Activated CD4-positive, alpha-beta T cell treated with anti-CD3 and anti-CD28 coated beads, Interleukin-2, amount 50 U/mL, for 1 hour (primary cell): ENCODE results near the gene NHERF2.

Source experiments
- DNase-seq: peaks from one replicate; pipeline ENCODE4 v3.0.0-alpha.2; 2020

NHERF2 gene

GRCh38 chr16:2026461-2027023, at the start of gene NHERF2:
Gene NHERF2, plus strand, starts transcription at chr16:2026902. Its CDS starts 104 bp downstream, at chr16:2027006.
- DNase-seq = no peak

- DNase-seq = no peak
Measured at GRCh38 chr16:1976951-1977874, 49.5 kb upstream of the NHERF2 start.

DNA sequence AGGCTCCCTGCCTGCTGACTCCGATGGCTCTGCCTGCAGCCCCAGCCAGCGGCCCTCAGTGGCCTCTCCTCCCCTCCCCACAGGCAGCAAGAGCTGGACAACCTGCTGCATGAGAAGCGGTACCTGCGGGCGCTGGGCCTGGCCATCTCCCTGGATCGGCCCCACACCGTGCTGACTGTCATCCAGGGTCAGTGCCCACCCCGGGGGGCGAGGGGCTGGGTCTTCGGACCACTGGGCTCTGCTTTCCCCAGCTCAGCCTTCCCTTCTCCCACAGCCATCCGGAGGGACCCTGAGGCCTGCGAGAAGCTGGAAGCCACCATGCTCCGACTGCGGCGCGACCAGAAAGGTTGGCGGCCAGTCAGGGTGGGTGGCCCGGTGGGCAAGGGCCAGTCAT, 48.8 kb upstream of the NHERF2 start:
- no peak for DNase-seq

DNA sequence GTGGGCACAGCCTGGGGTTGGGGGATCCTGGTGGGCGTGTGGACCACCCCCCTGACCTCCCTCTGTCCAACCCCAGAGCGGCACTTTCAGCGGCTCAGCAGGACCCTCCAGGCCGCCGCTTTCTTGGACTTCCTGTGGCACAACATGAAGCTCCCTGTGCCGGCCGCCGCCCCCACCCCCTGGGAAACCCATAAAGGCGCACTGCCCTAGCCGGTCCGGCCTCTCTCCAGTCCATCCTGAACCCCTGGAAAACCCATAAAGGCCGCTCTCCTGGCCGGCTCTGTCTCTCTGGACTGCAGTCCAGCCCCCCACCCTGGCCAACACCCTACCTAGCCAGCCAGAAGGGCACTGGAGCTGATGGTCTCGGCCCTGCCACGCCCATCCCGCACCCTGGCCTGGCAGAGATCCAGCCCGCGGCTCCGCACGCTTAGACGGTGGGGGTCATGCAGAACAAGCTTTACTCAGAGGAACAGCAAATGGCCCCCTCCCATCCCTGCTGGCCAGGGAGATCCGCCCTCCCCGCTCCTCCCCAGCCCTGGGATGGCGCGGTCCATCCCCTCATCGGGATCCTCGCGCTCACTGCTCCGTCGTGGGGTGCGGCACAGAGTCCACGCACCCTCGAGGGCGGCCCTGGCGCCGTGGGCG, 48.1 kb upstream of the NHERF2 start:
- no peak for DNase-seq

GRCh38 chr16:1979271-1980029, 47.3 kb upstream of the NHERF2 start:
- DNase-seq = peak; percentile 36

DNA sequence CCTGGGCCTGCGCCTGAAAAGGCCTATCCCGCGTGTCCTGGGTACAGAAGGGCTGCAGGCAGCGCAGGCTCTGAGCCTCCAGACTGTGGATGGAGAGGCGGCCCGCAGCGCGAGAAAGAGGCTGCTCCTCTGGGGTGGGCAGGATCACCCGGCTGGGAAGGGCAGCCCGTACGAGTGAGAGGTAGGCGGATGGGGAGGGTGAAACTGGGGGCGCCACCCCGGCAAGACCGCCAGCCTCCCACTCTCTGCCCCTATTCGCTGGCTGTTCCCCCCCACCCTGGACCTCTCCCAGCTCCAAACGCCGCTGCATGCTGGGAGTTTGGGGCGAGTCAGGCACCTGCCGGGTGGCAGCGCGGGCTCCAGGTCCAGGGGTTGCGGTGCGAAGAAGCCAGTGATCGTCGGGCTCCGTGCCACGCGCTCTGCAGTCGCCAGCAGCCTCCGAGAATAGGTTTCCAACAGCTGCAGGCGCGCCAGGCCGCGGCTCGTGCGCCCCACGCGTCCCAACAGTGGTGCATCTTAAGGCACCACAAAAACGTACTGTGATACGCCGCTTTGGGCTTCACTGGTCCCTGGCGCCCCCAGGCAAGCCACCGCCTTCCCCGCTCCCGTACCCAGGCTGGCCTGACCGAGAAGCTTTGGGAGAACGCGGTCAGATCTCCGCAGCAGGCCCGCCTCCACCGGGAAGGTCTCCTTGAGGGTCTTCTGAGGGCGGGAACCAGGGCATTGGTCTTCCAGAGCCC, 46.5 kb upstream of the NHERF2 start:
- DNase-seq = no peak

GRCh38 chr16:1980770-1981087, 46.0 kb upstream of the NHERF2 start:
- DNase-seq = no peak

DNA sequence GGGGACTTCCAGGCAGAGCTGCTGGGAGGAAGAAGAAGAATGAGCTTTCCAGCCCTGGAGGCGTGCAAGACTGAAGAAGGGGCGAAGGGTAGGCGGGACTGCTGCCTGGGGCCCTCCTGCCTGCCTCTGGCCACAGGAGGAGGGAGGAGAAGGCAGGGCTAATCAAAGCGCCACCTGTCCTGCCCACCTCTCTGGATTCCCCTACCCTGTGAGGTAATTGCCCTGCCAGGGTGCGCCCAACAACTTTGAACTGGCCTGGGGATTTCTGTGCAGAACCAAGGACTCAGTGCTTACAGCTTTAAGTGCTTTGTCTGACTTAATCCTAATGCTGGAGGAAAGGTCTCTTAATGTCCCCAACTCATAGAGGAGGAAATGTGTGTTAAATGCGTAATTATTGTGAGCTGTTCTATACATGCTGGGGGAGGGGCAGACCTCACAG, 45.3 kb upstream of the NHERF2 start, which contains the start of gene NOXO1:
TSS of gene NOXO1 (minus strand) at position 72 of the 439 bp plus-strand sequence. CDS start 290 bp downstream, outside the sequence.
- no peak for DNase-seq

- DNase-seq = no peak
Measured at GRCh38 chr16:1982013-1982433, 44.7 kb upstream of the NHERF2 start.

DNA sequence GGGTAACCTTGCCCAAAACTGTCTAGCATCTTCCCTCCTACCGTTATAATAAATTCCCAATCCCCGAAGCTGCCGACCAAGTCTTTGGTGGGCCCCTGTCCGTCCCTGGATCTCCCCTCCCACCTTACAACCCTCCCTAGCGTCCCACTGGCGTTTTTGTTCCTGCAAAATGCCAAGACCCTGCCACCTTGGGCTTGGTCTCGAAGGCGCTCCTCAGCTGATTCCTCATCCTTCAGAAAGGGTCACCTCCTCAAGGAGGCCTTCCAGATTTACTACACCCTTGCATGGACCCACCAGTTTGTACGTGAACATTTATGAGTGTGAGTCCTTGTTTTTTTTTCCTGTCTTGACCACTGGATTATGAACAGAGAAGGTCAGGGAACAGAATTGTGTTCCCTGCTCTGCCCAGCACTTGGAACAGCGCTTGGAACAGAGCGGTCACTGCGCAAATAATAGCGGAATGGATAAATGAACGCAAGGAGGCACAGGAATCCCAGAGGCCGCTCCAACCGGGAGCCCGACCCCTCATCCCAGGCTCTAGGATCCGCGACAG, 43.6 kb upstream of the NHERF2 start:
- DNase-seq = no peak

DNA sequence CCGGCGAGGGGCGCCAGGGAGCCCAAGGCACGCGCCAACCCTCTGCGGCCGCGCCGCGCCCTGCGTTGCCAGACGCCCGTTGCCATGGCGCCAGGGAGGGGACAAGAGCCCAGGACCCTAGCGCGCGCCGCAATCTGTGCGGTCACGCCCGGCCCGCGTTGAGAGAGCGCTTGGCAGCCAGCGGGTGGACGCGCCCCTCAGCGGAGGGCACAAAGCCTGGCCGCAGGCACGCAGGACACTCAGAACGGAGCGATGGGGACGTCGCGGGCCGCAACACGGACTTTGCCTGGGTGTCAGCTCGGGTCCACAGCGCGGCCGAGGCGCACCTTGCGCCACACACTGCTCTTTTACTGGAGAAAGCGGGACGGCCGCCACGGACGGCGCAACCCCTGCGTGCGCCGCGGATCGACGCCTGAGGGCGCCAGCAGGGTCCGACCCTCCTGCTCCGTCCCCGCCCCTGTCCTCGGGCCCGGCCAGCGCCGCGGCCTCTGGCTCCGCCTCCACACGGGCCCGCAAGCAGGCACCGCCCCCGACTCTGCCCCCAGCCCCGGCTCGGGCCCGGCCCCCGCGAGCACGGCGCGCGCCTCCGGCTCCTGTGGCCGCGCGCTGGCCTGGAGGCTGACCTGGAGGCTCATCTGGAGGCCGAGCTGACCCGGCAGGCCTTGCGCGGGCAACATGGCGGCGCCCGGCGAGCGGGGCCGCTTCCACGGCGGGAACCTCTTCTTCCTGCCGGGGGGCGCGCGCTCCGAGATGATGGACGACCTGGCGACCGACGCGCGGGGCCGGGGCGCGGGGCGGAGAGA, 43.0 kb upstream of the NHERF2 start, which contains the start of gene GFER:
TSS of gene GFER (plus strand) at position 650 of the 803 bp plus-strand sequence. CDS start at position 676, 26 bp downstream.
- peak; percentile 51 for DNase-seq

DNA sequence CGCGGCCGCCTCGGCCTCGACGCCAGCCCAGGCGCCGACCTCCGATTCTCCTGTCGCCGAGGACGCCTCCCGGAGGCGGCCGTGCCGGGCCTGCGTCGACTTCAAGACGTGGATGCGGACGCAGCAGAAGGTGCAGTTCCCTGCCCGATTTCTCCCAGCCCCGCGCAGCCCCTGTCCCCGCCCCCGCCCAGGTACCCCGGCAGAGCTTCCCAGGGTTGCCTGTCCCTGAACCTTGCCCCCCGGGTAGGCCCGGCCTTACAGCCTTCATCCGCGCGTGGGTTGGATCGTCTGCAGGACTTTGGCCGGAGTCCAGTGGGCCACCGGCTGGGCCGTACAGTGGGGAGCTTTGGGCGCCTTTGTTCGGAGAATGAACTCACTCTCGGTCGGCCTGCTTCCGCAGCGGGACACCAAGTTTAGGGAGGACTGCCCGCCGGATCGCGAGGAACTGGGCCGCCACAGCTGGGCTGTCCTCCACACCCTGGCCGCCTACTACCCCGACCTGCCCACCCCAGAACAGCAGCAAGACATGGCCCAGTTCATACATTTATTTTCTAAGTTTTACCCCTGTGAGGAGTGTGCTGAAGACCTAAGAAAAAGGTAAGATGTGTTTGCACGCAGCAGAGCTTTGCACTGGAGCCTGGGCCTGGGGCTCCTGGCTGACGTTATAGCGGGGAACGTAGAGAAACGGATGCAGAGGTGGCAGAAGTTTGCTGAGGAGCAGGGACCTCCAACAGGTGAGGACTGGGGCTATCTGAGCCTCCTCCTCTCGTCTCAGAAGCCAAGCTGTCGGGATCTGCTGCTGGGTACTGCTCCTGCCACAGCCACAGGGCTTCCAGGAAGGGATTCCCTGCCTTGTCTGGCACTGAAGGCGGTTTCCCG, 42.1 kb upstream of the NHERF2 start:
- no peak for DNase-seq

DNA sequence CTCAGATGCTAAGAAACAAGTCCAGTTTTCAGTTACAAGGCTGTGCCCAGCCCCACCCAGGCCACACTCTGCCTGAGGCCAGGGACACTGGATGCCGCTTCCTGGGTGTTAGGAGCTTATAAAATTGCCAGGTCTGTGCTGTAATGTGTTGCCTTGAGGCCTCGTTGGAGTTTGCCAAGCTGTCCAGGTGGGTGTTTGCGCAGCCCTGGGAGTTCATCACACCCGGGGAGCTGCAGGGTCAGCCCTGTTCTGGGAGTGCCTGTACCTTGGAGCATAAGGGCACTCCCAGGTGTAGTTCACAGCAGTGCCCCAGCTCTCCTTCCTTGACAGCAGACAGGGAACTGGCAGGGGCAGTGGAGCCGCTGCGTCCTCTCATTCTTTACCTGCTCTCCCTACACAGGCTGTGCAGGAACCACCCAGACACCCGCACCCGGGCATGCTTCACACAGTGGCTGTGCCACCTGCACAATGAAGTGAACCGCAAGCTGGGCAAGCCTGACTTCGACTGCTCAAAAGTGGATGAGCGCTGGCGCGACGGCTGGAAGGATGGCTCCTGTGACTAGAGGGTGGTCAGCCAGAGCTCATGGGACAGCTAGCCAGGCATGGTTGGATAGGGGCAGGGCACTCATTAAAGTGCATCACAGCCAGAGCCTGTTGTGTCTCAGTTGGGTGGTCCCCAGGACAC, 41.1 kb upstream of the NHERF2 start:
- DNase-seq = no peak

GRCh38 chr16:1987198-1987597, 39.5 kb upstream of the NHERF2 start:
- DNase-seq = no peak

GRCh38 chr16:1989209-1990100, 37.2 kb upstream of the NHERF2 start, which contains the start of gene SYNGR3:
Gene SYNGR3, plus strand, starts transcription at chr16:1989970. Its CDS starts 133 bp downstream, at chr16:1990103.
- DNase-seq = no peak

GRCh38 chr16:1990101-1990350, 36.7 kb upstream of the NHERF2 start:
- DNase-seq = no peak

DNA sequence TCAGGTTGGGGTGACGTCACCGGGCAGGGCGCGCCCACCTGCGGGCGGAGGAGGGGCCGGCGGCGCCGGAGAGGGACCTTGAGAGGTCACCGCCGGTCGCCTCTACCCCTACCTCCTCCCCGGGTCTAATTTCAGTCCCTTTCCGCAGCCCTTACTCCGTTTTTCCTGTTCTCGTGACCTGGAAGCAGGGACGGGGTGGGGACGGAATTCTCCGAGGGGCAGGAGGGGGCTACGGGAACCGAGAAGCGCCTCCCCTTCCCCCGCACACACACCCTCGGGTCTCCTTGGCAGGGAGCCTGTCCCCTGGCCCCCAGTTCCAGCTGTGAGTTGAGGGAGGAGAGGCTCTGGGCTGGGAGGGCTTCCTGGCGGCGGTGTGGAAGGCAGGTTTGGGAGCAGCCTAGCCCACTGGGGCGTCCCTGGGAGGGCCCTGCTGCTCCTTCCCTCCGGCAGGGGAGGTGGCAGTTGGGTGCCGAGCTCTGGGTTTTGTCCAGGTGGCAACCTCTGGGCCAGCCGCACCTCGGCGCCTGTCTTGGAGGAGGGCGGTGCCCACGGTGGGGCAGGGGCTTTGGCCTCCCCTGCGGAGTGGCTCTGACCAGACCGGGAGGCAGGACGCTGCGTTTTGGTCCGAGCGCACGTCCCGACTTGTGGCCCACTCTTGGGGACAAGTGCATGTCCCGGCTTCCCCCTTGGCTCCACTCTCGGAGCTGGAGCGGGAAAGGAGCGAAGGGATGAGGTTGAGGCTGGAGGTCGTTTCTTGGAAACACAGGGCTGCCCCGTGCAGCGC, 36.2 kb upstream of the NHERF2 start:
- DNase-seq = peak; percentile 32
